HG03442 (cell line): ENCODE results near the gene ZBTB17.

Source experiments
- ATAC-seq: cut with Tn5 transposase; IDR thresholded peaks from one replicate; pipeline ENCODE4 v1.9.1; 2021; ENCODE audit warnings: mild to moderate bottlenecking, moderate library complexity; ENCODE audit not compliant: unreplicated experiment

Gene ZBTB17

DNA sequence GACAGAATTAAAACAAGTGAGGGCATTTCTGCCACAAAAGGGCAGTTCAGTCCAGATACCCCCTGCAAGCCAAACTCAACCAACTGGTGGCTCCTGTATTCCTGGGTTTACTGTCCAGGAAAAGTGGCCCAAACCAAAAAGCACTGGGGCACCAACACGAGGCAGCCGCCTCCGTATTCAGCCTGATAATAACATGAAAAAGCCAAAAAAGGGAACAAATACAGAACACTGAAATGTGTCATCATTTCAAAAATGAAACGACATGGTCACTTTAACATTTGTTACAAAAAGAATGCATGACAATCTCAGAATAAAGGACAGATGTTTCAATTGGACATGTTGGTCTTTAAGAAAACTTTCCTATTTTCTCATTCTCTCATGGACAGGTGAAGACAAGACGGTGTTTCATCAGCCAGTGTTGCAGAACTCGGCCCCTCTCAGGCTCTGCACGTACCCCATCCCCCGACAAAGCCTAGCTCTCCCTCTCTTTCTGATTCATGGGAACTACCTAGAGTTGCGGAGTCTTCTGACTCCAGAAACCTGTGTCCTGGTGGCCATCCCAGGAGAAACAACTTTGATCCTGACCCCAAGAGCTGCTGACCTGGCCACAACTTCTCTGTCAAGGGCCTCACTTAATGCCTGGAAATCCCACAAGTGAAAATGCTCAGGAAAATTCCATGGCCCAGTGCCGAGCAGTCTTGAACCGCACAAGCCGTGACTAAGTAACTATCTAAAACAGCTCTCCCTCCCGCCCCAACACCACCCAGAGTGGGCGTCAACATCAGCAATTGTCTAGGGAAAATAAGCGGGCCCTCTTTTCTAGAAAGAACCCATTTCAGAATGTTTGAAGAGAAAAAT, 27.1 kb downstream of the ZBTB17 start:
- peak; percentile 5 for ATAC-seq

DNA sequence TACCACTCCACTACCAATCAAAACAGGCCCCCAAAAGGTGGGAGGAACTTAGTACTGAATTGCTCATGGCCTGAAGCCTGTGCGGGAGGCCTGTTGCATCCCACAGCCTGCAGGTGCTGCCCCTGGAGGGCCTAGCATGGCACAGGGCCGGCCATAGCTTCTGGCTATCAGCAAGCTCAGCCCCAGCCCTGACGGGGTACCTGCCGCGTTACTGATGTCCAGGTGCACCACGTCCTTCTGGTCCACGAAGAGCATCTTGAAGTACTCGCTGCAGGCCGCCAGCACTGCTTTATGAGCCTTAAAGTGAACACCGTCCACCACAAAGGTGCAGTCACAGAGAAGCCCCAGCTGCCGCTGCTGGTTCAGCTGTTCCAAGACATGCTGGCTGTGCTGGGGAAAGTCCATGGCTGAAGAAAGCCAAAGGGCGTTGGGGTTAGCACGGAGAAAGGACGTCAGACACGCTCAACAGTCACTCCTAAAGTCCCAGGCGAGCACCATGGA, 27.8 kb downstream of the ZBTB17 start:
- no peak for ATAC-seq

DNA sequence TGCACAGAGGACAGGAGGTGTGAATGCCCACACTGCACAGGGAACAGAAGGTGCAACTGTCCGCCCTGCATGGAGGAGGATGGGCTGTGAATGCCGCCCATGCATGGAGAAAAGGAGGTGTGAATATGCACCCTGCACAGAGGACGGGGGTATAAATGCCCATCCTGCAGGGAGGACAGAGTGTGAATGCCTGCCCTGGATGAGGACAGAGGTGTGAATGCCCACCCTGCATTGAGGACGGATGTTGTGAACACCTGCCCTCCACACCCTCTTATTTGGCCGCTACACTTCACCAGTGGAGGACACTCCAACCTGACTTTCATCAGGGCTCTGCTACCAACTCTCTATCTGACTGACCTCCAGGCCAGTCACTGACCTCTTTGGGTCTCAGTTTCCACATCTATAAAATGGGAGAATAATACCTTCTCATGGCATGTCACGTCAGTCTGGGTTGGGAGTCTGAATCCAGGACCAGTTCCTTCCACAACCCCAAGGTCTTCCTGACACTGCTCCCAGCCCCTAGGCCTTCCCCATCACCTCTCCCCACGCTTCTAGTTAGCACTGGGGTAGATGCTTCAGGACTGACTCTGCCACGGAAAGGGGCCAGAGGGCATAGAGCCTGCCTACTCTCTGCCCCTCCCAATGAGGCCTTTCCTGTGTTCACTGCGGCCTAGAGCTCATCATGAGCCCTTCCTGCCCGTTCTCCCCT, 28.4 kb downstream of the ZBTB17 start:
- no peak for ATAC-seq

DNA sequence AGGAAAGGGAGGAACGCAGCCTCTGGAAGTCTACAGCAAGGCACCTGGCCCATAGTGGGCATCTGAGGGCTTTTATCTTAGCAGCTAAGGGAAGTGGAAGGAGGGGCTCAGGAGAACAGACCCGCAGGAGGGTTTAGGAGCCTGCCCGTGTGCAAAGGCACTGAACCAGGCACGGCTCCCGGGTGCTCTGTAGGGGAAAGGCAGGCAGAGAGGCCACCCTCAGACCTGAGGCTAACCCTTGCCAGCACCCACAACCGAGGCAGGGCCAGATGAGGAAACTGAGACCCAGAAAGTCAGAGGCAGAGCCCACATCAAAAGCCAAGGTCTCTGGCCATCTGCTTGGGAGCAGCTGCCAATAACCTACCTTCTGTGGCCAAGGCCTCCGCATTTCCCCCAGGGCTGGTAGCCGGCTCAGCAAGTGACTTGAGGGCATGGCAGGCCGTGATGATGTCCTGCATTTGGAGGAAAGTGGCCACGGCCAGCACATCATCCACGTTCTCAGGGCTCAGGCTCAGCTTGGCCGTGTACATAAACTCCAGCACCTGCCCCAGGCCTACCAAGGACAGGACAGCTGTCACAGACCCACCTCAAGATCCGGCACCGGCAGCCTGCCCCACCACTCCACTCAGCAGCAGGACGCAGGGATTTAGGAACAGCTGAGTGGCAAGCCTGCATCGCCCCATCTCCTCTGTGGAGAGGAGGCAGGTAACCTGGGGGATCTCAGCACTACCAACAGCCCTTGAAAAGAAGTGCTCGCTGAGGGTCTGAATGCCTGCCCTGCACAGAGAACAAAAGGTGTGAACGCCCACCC, 29.1 kb downstream of the ZBTB17 start:
- ATAC-seq: no peak

DNA sequence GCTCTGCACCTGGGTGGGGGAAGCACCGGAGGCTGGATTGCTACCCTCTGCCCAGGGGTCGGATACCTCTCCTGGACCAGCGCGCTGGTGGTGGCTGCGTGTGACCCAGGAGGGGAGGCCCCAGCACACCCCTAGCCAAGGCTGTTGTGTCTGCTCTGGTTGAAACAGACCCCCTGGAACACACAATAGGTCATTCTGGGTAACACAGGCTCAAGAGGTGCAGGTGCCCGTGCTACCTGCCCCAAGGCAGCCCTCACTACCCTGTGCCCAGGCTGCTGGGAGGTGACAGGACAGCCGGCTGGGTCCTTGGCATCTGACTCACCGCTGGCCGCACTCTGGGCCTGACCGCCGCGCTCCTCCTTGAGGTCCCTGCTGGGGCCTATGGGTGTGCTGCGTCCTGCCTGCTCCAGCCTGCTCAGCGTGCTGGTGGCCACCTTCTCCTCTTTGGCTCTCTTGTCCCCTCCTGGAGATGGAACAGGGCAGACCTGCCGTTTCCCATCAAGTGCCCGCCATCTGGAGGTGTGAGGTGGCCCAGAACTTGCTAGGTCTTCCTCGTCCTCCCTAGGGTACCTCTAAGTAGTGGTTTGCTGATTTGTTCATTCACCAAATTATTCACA, 30.0 kb downstream of the ZBTB17 start:
- no peak for ATAC-seq

DNA sequence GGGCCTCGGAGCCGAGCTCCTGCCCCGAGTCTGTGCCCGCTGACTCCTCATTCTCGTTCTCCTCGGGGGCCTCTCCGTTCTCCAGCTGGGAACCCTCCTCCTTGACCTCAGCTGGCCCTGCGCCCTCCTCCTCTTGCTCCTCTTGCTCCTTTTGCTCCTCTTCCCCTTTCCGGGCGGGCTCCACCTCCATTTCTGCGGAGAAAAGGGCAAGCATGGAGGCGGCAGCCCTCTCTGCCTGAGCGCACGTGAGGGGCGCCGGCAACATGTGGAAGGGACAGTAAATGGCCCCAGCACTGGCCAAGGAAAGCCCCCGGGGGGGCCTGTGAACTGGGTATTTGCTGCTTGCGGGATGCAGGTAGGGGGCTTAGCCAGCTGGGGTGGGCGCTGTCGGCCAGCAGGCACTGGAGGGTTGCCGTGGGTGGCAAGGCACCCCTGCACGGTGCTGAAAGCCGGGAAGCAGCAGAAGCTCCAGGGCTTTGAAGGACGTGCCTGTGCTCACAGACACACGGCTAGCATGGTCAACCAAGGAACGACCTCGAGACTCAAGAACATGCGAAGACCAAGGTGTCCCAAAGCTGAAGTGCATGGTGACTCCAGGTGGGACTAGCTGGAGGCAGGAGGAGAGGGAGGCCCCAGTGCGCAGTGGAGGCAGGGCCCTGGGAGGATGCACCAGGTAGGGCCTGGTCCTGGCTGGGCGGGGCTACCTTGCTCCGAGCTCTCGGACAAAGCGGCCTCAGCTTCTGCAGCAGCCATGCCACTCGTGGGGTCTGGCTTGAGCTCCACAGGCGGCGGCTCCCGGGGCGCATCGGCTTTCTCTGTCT, 30.7 kb downstream of the ZBTB17 start:
- no peak for ATAC-seq

DNA sequence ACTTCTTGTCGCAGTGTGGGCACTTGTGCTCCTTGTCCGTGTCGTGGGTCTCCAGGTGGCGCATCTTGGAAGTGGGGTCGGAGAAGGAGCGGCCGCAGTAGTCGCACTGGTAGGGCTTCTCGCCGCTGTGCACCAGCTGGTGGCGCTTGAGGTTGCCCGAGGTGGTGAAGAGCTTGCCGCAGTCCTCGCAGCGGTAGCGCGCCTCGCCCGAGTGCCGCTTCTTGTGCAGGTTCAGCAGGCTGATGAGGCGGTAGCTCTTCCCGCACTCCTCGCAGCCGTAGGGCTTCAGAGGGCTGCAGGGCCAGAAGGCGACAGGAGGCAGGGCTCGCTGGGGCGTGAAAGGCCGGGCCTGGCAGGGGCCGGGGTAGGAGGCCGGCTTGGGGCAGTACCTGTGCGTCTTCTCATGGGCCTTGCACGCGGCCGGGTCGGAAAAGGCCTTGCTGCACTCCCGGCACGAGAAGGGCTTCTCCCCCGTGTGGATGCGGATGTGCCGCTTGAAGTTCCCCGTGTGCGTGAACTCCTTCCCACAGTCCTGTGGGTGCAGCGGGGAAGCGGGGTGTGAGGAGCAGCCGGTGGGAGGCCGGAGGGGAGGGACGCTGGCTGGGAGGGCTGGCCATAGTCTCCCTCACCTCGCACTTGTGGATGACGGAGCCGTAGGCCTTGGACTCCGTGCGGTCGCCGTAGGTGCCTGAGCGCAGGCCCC, 31.4 kb downstream of the ZBTB17 start:
- ATAC-seq: no peak

DNA sequence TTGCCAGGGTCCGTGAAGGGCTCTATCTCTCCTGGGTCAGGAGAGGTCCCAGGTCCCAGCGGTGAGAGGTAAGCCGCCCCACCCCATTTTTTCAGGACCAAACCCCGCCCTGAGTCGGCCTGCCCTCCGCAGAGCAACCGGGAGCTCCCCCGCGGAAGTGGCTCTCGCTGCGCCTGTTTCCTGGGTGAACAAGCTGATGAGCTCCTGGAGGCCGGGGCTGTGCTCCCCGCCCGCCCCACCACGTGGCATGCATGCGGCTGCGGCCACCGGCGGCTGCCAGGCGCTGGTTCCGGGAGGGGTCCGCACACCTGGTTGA, 32.0 kb downstream of the ZBTB17 start:
- ATAC-seq: no peak

DNA sequence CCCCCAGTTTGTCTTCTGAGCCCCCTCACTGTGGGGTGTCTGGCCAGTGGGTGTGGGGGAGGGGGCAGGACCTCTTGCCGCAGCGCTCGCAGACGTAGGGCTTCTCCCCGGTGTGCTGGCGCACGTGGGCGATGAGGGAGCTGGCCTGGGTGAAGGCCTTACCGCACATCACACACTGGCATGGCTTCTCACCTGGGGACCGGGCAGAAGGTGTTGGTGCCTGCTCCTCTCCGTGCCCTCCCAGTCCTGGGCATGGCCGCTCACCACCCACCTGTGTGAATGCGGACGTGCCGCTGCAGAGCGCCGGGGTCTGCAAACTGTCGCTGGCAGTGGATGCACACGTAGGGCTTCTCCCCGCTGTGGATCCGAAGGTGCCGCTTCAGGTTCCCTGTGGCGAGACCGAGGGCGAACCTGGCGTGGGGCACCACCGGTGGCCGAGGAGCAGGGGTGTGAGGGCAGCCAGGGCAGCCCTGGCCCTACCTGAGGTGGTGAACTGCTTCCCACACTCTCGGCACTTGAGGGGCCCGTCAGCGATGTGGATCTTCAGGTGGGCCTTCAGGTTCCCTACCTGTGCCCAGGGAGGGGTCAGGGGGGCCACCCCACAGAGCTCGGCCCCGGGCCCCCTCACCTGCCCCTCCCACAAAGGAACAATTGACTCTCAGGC, 32.4 kb downstream of the ZBTB17 start:
- no peak for ATAC-seq

DNA sequence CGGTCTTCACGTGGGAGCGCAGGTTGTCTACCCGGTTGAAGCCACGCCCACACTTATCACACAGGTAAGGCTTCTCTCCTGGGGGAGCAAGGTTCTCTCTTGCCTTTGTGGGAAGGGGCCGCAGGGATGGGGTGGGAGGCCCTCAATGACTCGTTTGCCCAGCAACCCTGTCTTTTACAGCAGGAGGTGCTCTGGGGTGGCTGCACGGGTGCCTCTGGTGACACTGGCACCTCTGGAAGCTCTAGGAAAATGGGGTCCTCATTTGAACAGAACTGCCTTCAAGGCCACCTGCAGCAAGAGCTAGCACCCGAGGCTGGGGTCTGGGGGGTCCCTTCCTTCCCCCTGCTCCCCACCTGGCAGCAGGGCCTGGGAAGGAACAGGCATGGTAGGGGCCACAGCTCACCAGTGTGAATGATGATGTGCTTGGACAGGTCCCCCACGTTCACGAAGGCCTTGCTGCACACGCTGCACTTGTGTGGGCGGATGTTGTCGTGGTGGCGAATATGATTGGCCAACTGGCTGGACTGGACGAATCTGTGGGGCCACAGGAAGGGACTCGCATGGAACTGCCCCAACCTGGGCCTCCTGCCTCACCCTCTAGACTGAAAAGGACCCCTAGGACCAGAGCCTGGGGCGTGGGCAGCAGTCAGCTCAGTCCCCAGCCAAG, 33.1 kb downstream of the ZBTB17 start:
- ATAC-seq: no peak

DNA sequence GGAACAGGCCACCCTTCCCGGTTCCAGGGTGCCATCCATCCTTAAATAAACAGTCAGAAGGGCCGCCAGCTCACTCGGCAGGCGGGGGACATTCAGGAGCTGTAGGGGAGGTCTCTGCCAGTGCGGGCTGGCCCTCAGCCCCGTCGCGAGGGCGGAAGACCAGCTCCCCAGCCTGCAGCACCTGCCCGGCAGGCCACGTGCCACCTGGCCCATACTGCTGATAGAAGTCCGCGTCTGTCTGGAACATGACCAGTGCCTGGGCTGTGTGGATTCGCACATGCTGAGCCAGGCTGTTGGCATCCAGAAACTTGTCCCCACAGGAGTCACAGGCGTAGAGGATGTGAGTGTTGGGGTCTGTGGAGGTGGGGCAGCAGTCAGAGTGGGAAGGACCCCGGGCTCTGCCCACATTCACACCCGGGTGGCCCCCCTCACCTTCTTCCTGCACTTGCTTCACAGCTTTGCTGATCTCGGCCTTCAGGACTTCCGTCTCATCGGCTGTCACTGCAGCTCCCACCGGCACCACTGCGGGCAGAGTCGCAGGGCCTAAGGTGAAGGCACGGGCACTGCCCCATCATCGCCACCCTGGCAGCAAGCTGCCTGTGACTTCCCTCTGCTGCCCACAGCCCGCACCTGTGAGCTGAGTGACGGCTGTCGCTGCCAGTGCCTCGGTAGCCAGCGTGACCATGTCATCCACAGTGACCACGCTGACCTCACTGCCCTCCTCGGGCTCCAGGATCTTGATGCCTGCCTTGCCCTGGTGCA, 33.8 kb downstream of the ZBTB17 start:
- ATAC-seq: no peak

DNA sequence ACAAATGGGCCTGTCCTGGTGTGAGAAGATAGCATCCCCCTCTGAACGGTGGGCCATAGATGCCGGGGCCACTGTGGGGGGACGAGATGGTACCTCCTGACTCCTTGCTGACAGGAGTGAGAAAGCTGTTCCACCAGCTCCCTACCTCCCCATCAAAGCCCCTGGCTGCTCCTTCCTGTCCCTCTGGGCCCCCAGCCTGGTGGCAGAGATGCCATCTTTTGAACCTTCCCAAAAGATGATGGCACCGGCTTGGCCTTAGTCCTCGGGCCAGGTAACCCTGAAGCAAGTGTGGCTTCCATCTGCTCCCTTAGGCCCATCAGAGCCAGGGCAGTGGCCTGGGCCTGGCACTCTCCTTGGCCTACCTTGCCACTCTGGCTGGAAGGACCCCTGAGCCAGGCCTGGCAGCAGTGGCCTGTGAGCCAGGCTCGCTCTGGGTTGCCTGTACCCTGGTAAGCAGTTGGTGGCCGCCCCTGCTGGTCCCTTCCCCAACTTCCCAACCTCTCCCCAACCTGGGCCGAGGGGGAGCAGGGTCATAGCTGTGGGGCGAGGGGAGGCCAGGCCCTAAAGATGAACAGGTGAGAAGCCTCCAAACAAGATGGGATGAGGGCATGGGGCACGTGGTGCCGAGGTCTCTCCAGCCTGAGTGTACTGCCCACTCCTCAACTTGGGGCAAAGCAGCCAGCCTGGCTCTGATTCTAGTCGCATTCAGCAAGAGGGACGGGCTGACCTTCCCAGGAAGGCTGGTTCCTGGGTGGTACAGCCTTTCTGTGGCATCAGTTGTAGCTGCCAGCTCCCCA, 34.7 kb downstream of the ZBTB17 start:
- ATAC-seq: no peak

DNA sequence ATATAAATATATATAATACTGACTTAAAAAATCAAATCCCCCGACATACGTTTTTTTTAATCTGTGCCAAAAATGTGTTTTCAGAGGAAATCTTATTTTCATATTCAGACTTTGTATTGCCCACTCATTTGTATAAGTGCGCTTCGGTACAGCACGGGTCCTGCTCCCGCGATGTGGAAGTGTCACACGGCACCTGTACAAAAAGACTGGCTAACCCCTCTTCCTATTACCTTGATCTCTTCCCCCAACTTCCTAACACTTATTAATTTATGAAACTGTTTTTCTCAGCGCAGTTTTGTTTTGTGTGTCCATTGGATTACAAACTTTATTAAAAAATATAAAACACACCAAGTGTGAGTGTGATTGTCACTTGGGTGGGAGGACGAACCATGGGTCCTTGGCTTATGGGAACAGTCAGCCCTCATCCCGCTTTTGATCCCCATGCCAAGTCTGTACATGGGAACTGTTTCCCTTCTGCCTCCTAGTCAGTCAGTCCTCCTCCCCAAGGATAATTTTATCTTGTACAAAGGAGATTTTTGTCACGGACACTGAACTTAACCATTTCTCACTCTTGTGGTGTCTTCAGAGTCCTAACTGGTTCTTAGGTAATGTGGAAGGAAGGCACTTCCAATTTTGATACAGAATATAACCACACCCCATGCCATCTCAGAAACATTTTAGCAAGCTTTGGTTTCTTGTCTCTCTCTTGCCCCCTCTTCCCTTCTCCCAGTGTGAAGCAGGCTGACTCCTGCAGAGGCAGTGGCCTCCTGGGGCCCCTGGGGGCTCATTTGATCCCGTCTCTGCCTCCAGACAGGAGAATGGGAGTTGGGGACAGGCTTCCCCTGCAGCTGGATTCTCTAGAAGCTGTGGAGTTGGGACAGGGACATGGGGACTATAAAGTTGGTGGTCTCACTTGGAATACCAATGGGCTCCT, 35.5 kb downstream of the ZBTB17 start:
- no peak for ATAC-seq

DNA sequence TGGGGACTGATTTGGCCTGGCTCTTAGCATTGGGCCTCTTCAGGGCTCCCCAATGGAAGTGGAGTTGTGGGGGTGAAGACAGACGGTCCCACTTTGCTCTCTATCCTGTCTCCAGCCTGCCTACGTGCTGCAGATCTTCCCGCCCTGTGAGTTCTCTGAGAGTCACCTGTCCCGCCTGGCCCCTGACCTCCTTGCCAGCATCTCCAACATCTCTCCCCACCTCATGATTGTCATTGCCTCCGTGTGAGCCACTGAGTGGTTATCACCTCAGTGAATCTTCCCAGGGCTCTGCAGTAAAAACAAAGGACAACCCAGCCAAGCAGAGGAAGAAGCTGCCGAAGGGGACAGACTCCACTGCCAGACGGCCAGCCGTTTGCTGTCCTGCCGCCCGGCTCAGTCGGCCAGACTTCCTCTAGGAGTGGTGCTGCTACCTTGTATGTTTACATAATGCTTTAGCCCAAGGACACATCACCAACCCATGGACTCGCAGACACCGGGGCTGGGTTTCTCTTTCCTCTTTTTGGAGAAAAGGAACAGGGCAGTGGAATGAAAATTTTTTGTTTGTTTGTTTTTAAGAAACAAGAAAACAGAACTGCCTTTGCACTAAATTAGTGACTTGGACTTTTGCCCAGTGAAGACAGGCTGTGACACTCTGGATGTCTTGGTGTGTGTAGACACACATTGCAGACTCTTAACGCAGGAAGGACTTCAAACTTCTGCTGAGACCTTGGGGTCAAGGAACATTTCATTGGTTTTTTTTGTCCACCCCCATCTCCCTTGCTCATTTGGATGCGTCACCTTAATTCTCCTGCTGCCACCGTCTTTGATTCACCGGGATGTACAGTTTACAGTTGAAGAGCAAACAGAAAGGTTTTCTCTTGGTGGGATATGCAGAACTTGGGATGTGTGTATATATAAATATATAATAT, 36.5 kb downstream of the ZBTB17 start:
- no peak for ATAC-seq

DNA sequence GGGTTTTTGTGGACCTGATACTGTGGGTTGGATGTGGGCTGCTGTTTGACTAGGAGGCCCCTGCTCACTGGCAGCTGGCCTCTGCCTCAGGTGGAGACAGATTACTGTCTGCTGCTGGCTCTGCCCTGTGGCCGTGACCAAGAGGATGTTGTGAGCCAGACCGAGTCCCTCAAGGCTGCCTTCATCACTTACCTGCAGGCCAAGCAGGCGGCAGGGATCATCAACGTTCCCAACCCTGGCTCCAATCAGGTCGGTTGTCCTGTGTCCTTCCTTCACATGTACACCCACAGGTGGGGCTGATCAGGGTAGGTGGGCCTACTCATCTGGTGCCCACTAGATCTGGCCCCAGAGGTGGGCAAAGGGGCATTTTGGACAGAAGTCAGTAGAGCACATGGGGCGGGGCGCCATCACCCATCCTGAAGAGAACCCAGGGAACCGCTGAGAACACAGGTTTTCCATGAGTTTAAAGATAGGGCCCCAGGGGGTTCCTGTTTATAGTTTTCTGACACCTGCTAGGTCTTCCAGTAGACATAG, 37.2 kb downstream of the ZBTB17 start:
- no peak for ATAC-seq
